SHP77 treated with DMSO at 0.1 percent for 48 hours (cell line): ENCODE results near the gene NUBPL.
"Not testable (repeated sequence)": the region's sequence is repeated elsewhere in the genome, so short reads cannot be mapped to it uniquely, and the experiment has no call there.

Experiments
- DNase-seq: peaks from one replicate; lab custom pipeline; 2025; lab: John Stamatoyannopoulos, UW

Gene NUBPL

GRCh38 chr14:31740688-31741087 is 179.5 kb downstream of the NUBPL start:
- no peak for DNase-seq

- DNase-seq = no peak
These were observed 184.5 kb downstream of the NUBPL start for GRCh38 chr14:31745741-31746140.

GRCh38 chr14:31746326-31746725 is 185.1 kb downstream of the NUBPL start:
- DNase-seq = no peak

GRCh38 chr14:31749275-31749674 is 188.1 kb downstream of the NUBPL start:
- no peak for DNase-seq

- not testable (repeated sequence) for DNase-seq
These were observed 189.8 kb downstream of the NUBPL start for GRCh38 chr14:31751047-31751446.

GRCh38 chr14:31752867-31753661 is 191.9 kb downstream of the NUBPL start:
- no peak for DNase-seq

GRCh38 chr14:31758941-31759340 is 197.7 kb downstream of the NUBPL start:
- no peak for DNase-seq

GRCh38 chr14:31760277-31760676 is 199.1 kb downstream of the NUBPL start:
- DNase-seq = no peak

GRCh38 chr14:31761325-31761724 is 200.1 kb downstream of the NUBPL start:
- no peak for DNase-seq

GRCh38 chr14:31763041-31763440 is 201.8 kb downstream of the NUBPL start:
- no peak for DNase-seq

- DNase-seq = no peak
These were observed 205.2 kb downstream of the NUBPL start for GRCh38 chr14:31766315-31766892.

GRCh38 chr14:31768355-31768754 is 207.2 kb downstream of the NUBPL start:
- DNase-seq = no peak

- DNase-seq = no peak
These were observed 209.1 kb downstream of the NUBPL start for GRCh38 chr14:31770271-31770670.

- DNase-seq = no peak
These were observed 213.4 kb downstream of the NUBPL start for GRCh38 chr14:31774567-31774966.

- no peak for DNase-seq
These were observed 216.1 kb downstream of the NUBPL start for GRCh38 chr14:31777312-31777711.

- DNase-seq = no peak
These were observed 220.4 kb downstream of the NUBPL start for GRCh38 chr14:31781578-31781977.

GRCh38 chr14:31785574-31785973 is 224.4 kb downstream of the NUBPL start:
- no peak for DNase-seq

GRCh38 chr14:31787377-31787776 is 226.2 kb downstream of the NUBPL start:
- no peak for DNase-seq

GRCh38 chr14:31788340-31788739 is 227.1 kb downstream of the NUBPL start:
- DNase-seq = no peak

GRCh38 chr14:31792726-31793125 is 231.5 kb downstream of the NUBPL start:
- no peak for DNase-seq

- not testable (repeated sequence) for DNase-seq
These were observed 236.7 kb downstream of the NUBPL start for GRCh38 chr14:31797946-31798345.

- no peak for DNase-seq
These were observed 241.6 kb downstream of the NUBPL start for GRCh38 chr14:31802838-31803237.

- no peak for DNase-seq
These were observed 245.0 kb downstream of the NUBPL start for GRCh38 chr14:31806249-31806648.
